OCI-LY1 (cell line): ENCODE measurements around the gene EIF3M.

Source experiments
- H2AFZ ChIP-seq: fragments of 200-600 bp; sonication (generic), shearing (Covaris generic); 2 replicates; pipeline ENCODE4 v1.6.0; 2014; ENCODE audit warnings: antibody characterized with exemption, mild to moderate bottlenecking, low read length
- H3F3A ChIP-seq: fragments of 200-600 bp; sonication (generic), shearing (Covaris generic); 2 replicates; pipeline ENCODE4 v1.6.0; 2014; ENCODE audit warnings: mild to moderate bottlenecking, antibody characterized with exemption, low read length, moderate library complexity; ENCODE audit not compliant: insufficient read depth
- H3K27ac ChIP-seq: fragments of 200-600 bp; sonication (generic); 2 replicates; pipeline ENCODE4 v1.5.1; 2014; ENCODE audit warnings: low read length, mixed run types, mild to moderate bottlenecking, low read depth; ENCODE audit not compliant: poor library complexity, severe bottlenecking
- H3K27me3 ChIP-seq: fragments of 200-600 bp; sonication (generic); 2 replicates; pipeline ENCODE4 v1.6.0; 2014; ENCODE audit warnings: antibody characterized with exemption, mild to moderate bottlenecking, low read length, moderate library complexity; ENCODE audit not compliant: insufficient read depth
- H3K36me3 ChIP-seq: fragments of 200-600 bp; sonication (generic); 2 replicates; pipeline ENCODE4 v1.6.1; 2014; ENCODE audit warnings: mild to moderate bottlenecking, antibody characterized with exemption, low read length, moderate library complexity, mixed read lengths; ENCODE audit not compliant: insufficient read depth
- H3K4me1 ChIP-seq: fragments of 200-600 bp; sonication (generic); 2 replicates; pipeline ENCODE4 v1.5.1; 2014; ENCODE audit warnings: mild to moderate bottlenecking, low read length, moderate library complexity; ENCODE audit not compliant: insufficient read depth, severe bottlenecking
- H3K4me2 ChIP-seq: fragments of 200-600 bp; sonication (generic), shearing (Covaris generic); 2 replicates; pipeline ENCODE4 v1.6.1; 2014; ENCODE audit warnings: low read length
- H3K4me3 ChIP-seq: fragments of 200-600 bp; sonication (generic); 2 replicates; pipeline ENCODE4 v1.5.1; 2014; ENCODE audit warnings: low read length, low read depth, mild to moderate bottlenecking, mixed read lengths; ENCODE audit not compliant: poor library complexity, severe bottlenecking
- H3K79me2 ChIP-seq: fragments of 200-600 bp; shearing (Covaris generic); 2 replicates; pipeline ENCODE4 v1.6.1; 2016; ENCODE audit warnings: mixed run types, low read length, mixed read lengths; ENCODE audit not compliant: insufficient read depth
- H3K9ac ChIP-seq: fragments of 200-600 bp; sonication (generic), shearing (Covaris generic); 2 replicates; pipeline ENCODE4 v1.6.1; 2014; ENCODE audit warnings: mild to moderate bottlenecking, low read length, mixed read lengths
- H3K9me2 ChIP-seq: fragments of 200-600 bp; sonication (generic), shearing (Covaris generic); 2 replicates; pipeline ENCODE4 v1.6.1; 2014; ENCODE audit warnings: low read depth, mild to moderate bottlenecking, low read length, mixed read lengths
- H3K9me3 ChIP-seq: fragments of 200-600 bp; shearing (Covaris generic); 2 replicates; pipeline ENCODE4 v1.6.1; 2014; ENCODE audit warnings: low read length, mixed read lengths
- H4K20me1 ChIP-seq: fragments of 200-600 bp; sonication (generic), shearing (Covaris generic); 2 replicates; pipeline ENCODE4 v1.6.0; 2016; ENCODE audit warnings: mild to moderate bottlenecking, low read length; ENCODE audit not compliant: insufficient read depth
- EZH2 ChIP-seq: fragments of 200-600 bp; sonication (generic), shearing (Covaris generic); IDR thresholded peaks from 2 replicates; pipeline ENCODE4 v1.8.0; 2017; ENCODE audit warnings: borderline replicate concordance, mixed run types, mild to moderate bottlenecking, antibody characterized with exemption, low read length, moderate library complexity, mixed read lengths
- TF ChIP-seq, protein P1 (sequence below): fragments of 200-600 bp; sonication (generic), shearing (Covaris generic); IDR thresholded peaks from 2 replicates; pipeline ENCODE4 v1.5.1; 2017; ENCODE audit warnings: mild to moderate bottlenecking, antibody characterized with exemption, low read length, moderate library complexity, mixed read lengths

The EIF3M gene

DNA sequence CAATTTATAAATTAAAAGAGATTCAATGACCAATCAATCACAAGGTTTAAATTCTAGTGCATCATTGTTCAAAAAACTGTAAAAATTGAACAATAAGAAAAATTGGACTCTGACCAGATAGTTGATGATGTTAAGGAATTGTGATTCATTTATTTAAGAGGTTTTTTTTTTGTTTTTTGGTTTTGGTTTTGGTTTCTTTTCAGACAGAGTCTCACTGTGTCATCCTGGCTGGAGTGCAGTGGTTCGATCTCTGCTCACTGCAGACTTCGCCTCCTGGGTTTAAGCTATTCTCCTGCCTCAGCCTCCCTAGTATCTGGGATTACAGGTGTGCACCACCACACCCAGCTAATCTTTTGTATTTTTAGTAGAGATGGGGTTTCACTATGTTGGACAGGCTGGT, 17.1 kb upstream of the EIF3M start:
- Histone ChIP-seq H3K4me2 (no peak overlapping the region), H4K20me1 (no peaks in the 10 kb centered on the region), H3K4me1 (no peaks in the 10 kb centered on the region), H3K79me2 (no peaks in the 10 kb centered on the region), H3K4me3 (no peak overlapping the region), H3K27me3 (no peaks in the 10 kb centered on the region), H2AFZ (no peak overlapping the region), H3K27ac (no peak overlapping the region), H3K9me2 (no peaks in the 10 kb centered on the region), H3K9ac (no peak overlapping the region), H3K9me3 (no peaks in the 10 kb centered on the region), H3K36me3 (no peaks in the 10 kb centered on the region), H3F3A (no peaks in the 10 kb centered on the region)
- TF ChIP-seq EZH2: no peak
- TF ChIP-seq, protein P1, sequence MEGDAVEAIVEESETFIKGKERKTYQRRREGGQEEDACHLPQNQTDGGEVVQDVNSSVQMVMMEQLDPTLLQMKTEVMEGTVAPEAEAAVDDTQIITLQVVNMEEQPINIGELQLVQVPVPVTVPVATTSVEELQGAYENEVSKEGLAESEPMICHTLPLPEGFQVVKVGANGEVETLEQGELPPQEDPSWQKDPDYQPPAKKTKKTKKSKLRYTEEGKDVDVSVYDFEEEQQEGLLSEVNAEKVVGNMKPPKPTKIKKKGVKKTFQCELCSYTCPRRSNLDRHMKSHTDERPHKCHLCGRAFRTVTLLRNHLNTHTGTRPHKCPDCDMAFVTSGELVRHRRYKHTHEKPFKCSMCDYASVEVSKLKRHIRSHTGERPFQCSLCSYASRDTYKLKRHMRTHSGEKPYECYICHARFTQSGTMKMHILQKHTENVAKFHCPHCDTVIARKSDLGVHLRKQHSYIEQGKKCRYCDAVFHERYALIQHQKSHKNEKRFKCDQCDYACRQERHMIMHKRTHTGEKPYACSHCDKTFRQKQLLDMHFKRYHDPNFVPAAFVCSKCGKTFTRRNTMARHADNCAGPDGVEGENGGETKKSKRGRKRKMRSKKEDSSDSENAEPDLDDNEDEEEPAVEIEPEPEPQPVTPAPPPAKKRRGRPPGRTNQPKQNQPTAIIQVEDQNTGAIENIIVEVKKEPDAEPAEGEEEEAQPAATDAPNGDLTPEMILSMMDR: no peak

DNA sequence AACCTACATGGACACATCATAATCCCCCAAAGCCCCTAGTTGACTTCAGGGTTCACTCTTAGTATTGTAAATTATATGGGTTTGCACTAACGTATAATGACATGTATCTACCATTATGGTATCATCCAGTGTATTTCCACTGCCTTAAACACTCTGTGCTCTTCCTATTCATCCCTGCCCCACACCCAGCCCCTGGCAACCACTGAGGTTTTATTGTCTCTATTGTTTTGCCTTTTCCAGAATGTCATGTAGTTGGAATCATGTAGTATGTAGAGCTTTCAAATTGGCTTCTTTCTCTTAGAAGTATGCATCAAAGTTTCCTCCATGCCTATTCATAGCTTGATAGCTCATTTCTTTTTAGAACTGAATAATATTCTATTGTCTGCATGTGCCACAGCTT, 16.5 kb upstream of the EIF3M start:
- Histone ChIP-seq H3F3A (no peaks in the 10 kb centered on the region), H3K4me1 (no peaks in the 10 kb centered on the region), H3K4me3 (no peak overlapping the region), H3K27ac (no peak overlapping the region), H2AFZ (no peak overlapping the region), H3K9me3 (no peaks in the 10 kb centered on the region), H3K9me2 (no peaks in the 10 kb centered on the region), H4K20me1 (no peaks in the 10 kb centered on the region), H3K9ac (no peak overlapping the region), H3K36me3 (no peaks in the 10 kb centered on the region), H3K27me3 (no peaks in the 10 kb centered on the region), H3K4me2 (no peak overlapping the region), H3K79me2 (no peaks in the 10 kb centered on the region)
- TF ChIP-seq, protein P1: no peak
- no peak for TF ChIP-seq EZH2

DNA sequence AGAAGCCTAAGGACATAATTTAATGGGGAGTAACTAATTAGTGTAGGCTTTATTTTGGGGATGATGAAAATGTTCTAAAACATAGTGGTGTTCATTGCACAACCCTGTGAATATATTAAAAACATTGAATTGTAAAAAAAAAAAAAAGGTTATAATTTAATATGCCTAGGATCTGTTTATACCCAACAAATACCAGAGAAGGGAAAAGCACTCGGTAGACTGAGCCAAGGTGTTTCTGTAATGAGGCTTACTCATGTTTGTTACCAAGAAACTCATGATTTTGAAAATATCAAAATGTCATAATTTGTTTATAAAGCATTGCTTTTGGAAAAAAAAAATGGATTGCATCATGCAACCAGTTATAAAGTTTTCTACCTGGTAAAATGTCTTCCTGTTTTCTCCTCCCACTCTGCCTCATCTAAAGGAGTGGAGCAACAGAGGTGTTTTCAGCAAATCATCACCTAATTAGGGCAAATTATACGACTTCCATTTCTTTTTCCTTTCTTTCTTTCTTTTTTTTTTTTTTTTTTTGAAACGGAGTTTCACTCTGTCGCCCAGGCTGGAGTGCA, 14.2 kb upstream of the EIF3M start:
- no peak overlapping the region for H3K9ac ChIP-seq
- H3K79me2 ChIP-seq: no peaks in the 10 kb centered on the region
- H3F3A ChIP-seq: no peaks in the 10 kb centered on the region
- no peak overlapping the region for H3K4me3 ChIP-seq
- no peak overlapping the region for H3K27ac ChIP-seq
- H3K36me3 ChIP-seq: no peaks in the 10 kb centered on the region
- H3K9me3 ChIP-seq: no peaks in the 10 kb centered on the region
- no peaks in the 10 kb centered on the region for H3K27me3 ChIP-seq
- no peaks in the 10 kb centered on the region for H3K9me2 ChIP-seq
- TF ChIP-seq, protein P1: no peak
- TF ChIP-seq EZH2: no peak
- no peaks in the 10 kb centered on the region for H3K4me1 ChIP-seq
- H2AFZ ChIP-seq: no peak overlapping the region
- H4K20me1 ChIP-seq: no peaks in the 10 kb centered on the region
- H3K4me2 ChIP-seq: no peak overlapping the region
